Mononuclear cell (primary cell): ENCODE results near the gene C2orf76. TPM values are rescaled to one million over a fixed set of nuclear protein-coding genes. Genes with fewer than 3 reads are reported as not detected.

Source experiments
- H3K27me3 ChIP-seq: 2 replicates; pipeline ENCODE4 v1.6.0; 2011; ENCODE audit warnings: low read length, control low read depth; ENCODE audit not compliant: insufficient read depth
- H3K4me1 ChIP-seq: 2 replicates; pipeline ENCODE4 v1.5.1; 2011; ENCODE audit warnings: mild to moderate bottlenecking, low read length, control low read depth; ENCODE audit not compliant: insufficient read depth
- H3K4me3 ChIP-seq: 2 replicates; pipeline ENCODE4 v1.5.1; 2011; ENCODE audit warnings: mild to moderate bottlenecking, low read length, moderate library complexity
- H3K9me3 ChIP-seq: 2 replicates; pipeline ENCODE4 v1.5.1; 2011; ENCODE audit warnings: low read depth, mild to moderate bottlenecking, control low read depth, low read length
- total RNA-seq: library from RNA; depleted of rRNA; stranded (reverse); fragments of >200 nt; gene quantifications from one replicate; pipeline ENCODE4 v1.2.3, GENCODE V29; 2012

The C2orf76 gene
- total RNA-seq, 1 donor, result 4.8 TPM

DNA sequence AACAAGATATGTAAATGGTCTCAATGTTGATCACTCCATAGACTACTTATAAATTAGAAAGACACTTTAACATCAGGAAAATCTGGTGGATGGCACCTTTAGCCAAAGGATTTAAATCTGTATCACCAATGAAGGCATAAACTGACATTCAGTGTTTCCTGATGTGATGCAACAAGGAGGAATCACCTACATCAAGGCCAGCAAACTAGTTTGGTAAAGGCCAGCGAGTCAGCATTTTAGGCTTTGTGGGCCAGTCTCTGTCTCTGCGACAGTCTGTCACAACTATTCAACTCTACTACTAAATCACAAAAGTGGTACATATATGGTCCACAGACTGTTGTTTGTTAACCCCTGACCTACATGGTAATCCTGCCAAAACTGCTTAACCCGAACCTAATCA, 33.3 kb downstream of the C2orf76 start:
- H3K9me3 ChIP-seq, result no peaks in the 10 kb centered on the region

GRCh38 chr2:119332953-119333352, 33.7 kb downstream of the C2orf76 start:
- Histone ChIP-seq H3K27me3 (no peaks in the 10 kb centered on the region), H3K9me3 (no peaks in the 10 kb centered on the region), H3K4me1 (peaks cover 5% of the 10 kb centered on the region), H3K4me3 (no peak overlapping the region)

More for the DNA sequence above, 33.3 kb downstream of the C2orf76 start:
- Histone ChIP-seq H3K4me1 (peaks cover 9% of the 10 kb centered on the region), H3K27me3 (no peaks in the 10 kb centered on the region), H3K4me3 (no peak overlapping the region)

DNA sequence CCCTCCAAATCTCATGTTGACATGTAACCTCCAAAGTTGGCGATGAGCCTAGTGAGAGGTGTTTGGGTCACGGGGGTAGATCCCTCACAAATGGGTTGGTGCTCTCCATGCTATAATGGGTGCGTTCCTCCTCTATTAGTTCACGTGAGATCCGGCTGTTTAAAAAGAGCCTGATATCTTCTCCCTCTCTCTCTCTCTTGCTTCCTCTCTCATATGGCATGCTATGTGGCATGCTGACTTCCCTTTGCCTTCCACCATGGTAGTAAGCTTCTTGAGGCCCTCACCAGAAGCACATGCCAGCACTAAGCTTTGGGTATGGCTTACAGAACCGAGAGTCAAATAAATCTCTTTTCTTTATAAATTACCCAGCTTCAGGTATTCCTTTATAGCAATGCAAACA, 39.2 kb downstream of the C2orf76 start:
- no peaks in the 10 kb centered on the region for H3K9me3 ChIP-seq
- no peaks in the 10 kb centered on the region for H3K27me3 ChIP-seq
- peaks cover 3% of the 10 kb centered on the region for H3K4me1 ChIP-seq
- no peak overlapping the region for H3K4me3 ChIP-seq

DNA sequence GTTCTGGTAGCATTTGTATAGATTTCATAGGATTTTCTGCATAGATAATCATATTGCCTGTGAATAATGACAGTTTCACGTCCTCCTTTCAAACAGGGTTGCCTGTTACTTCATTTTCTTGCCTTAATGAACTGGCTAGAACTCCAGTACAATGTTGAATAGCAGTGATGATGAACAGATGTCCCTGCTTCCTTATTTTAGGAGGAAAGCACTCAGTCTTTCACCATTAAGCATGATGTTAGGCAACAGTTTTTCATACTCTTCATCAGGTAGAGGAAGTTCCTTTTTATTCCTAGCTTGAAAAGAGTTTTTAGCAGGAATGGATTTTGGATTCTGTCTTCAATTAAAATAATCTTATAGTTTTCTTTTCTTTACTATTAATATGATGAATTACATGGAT, 39.7 kb downstream of the C2orf76 start:
- Histone ChIP-seq H3K27me3 (no peaks in the 10 kb centered on the region), H3K9me3 (no peaks in the 10 kb centered on the region), H3K4me3 (no peak overlapping the region), H3K4me1 (peaks cover 3% of the 10 kb centered on the region)

- peaks cover 3% of the 10 kb centered on the region for H3K4me1 ChIP-seq
Observed at GRCh38 chr2:119324685-119325270, 41.9 kb downstream of the C2orf76 start.

DNA sequence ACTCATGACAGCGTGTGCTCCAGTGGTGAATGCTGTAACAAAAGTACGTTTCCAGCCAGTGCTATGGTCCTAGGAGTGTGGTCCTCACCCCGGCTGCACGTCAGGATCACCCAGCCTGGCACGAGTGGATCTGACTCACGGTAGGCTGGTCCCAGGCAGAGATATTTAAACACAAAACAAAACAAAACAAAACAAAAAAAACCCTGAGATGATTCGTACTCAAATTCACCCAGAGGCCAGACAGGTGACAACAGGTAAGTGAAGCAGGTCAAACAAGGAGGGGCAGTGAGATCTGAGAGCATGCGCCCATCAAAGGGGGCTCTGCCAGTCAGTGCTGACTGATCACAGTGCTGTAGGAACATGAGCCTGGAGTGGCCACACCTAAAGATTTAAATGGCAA, 43.2 kb downstream of the C2orf76 start:
- H3K4me1 ChIP-seq, result peaks cover 3% of the 10 kb centered on the region
- no peaks in the 10 kb centered on the region for H3K9me3 ChIP-seq
- H3K27me3 ChIP-seq, result no peaks in the 10 kb centered on the region
- H3K4me3 ChIP-seq, result no peak overlapping the region

More at GRCh38 chr2:119324685-119325270, 41.9 kb downstream of the C2orf76 start:
- no peaks in the 10 kb centered on the region for H3K27me3 ChIP-seq
- H3K9me3 ChIP-seq, result no peaks in the 10 kb centered on the region
- no peak overlapping the region for H3K4me3 ChIP-seq

DNA sequence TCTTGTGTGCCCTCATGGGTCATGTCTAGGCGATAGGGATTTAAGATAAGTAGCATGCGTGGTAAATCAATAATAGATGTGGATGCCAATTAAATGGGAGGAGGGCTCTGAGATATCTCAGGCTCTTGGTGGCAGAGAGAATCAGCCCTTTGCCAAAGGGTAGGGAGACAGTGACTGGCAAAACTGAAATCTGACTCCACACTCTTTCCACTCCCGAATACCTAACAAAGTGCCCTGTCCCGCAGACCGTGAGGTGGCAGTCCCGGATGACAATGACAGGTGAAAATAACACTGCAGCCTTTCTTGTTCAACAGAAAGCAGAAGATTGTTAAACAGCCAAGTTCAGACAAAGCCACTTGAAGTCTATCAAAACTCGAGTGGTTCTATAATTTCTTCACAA, 47.0 kb downstream of the C2orf76 start:
- Histone ChIP-seq H3K27me3 (no peaks in the 10 kb centered on the region), H3K4me3 (no peak overlapping the region), H3K9me3 (no peaks in the 10 kb centered on the region), H3K4me1 (no peaks in the 10 kb centered on the region)

- H3K9me3 ChIP-seq, result no peaks in the 10 kb centered on the region
- no peak overlapping the region for H3K4me3 ChIP-seq
- no peaks in the 10 kb centered on the region for H3K27me3 ChIP-seq
- H3K4me1 ChIP-seq, result no peaks in the 10 kb centered on the region
Observed at GRCh38 chr2:119317554-119317953, 49.1 kb downstream of the C2orf76 start.

DNA sequence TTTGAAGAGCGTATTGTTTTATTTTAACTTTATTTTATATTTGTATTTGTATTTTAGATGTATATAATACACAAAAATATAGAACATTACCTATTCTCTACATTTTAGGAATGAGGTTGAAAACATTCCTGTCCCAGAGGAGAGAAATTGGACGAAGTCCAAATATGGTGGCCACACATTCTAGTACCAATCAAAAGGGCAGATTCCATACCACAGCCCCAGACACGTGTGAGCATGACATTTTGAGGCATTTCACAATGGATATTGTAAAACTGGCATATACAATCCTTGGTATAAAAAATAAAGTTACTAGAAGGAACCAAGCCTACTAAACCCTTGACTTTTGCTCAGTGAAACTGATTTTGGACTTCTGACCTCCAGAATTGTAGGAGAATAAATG, 50.6 kb downstream of the C2orf76 start:
- Histone ChIP-seq H3K27me3 (no peaks in the 10 kb centered on the region), H3K4me3 (no peak overlapping the region), H3K4me1 (no peaks in the 10 kb centered on the region), H3K9me3 (no peaks in the 10 kb centered on the region)

DNA sequence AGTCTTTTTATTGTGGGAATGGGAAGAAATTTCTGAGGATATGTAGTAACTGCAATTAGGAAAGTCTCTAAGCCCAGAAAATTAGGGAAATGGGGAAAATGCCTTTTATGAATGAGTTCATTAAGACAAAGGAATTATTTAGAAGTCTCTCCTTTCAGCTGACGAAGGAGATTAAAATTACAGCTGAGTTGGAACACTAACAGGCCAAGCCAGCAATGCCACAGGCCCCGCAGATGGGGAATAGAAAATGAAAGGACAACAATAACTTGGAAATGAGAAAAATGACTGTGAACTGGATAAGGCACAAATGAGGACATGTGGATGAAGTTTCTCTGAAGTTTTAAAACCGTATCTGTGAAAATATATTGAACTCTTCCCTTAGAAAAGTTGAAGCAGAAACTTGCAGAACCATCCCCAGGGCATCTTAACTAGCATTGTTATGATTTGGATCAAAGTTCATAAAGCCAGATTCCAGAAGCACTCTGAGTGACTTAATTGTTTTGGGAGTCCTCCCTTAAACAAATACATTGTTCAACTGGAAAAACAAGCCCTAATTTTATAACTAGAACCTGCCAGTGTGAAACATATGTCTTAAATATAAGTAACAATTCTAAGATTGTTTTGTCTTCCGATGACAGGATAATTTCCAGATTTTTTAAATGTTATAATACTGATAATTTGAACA, 51.3 kb downstream of the C2orf76 start:
- Histone ChIP-seq H3K9me3 (no peaks in the 10 kb centered on the region), H3K4me3 (no peak overlapping the region), H3K4me1 (no peaks in the 10 kb centered on the region), H3K27me3 (no peaks in the 10 kb centered on the region)

- no peak overlapping the region for H3K4me3 ChIP-seq
- H3K9me3 ChIP-seq, result no peaks in the 10 kb centered on the region
- H3K27me3 ChIP-seq, result no peaks in the 10 kb centered on the region
- no peaks in the 10 kb centered on the region for H3K4me1 ChIP-seq
Observed at GRCh38 chr2:119311831-119312230, 54.8 kb downstream of the C2orf76 start.

DNA sequence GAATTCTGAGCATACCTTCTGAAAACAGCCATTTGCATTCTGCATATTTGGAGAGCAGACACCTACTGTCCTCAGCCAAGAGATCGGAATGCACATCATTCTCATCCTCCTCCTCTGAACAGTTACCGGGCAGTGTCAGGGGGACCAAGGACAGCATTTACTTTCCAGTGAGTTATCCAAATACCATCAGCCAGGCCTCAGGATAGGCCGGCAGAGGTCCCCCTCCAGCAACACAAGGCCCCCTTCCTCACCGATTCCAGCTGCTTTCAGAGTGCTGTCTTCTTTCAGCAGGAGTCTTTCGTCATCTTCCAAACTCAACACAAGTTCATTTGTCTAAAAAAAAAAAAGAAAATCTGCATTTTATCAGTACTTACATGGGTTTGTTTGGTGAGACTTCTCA, 55.3 kb downstream of the C2orf76 start:
- no peaks in the 10 kb centered on the region for H3K27me3 ChIP-seq
- H3K9me3 ChIP-seq, result no peaks in the 10 kb centered on the region
- H3K4me3 ChIP-seq, result no peak overlapping the region
- H3K4me1 ChIP-seq, result no peaks in the 10 kb centered on the region

DNA sequence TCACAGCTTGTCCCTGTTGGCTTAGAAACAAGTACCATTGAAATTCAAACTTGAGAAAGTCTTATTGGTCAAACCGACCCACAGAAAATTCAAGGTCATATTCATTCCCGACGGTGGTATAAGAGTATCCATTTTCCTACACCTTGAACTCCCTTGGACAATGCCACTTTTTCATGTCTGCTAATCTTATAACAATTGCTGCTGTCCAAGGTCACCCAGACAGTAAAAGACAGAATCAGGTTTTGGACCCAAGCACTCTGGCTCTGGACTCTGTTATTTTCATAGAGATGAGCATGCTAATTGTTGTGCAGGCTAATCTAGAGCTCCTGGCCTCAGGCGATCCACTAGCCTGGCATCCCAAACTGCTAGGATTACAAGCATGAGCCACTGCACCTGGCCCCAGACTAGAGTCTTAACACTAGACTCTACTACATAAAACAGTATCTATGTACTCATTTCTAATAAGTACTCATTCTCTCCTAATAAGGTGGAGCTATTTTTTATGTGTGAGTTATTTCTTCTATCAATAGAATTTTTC, 57.8 kb downstream of the C2orf76 start:
- Histone ChIP-seq H3K27me3 (no peaks in the 10 kb centered on the region), H3K9me3 (no peaks in the 10 kb centered on the region), H3K4me3 (no peak overlapping the region), H3K4me1 (no peaks in the 10 kb centered on the region)

GRCh38 chr2:119307419-119308140, 59.1 kb downstream of the C2orf76 start:
- Histone ChIP-seq H3K4me1 (no peaks in the 10 kb centered on the region), H3K4me3 (no peak overlapping the region), H3K9me3 (no peaks in the 10 kb centered on the region), H3K27me3 (no peaks in the 10 kb centered on the region)

DNA sequence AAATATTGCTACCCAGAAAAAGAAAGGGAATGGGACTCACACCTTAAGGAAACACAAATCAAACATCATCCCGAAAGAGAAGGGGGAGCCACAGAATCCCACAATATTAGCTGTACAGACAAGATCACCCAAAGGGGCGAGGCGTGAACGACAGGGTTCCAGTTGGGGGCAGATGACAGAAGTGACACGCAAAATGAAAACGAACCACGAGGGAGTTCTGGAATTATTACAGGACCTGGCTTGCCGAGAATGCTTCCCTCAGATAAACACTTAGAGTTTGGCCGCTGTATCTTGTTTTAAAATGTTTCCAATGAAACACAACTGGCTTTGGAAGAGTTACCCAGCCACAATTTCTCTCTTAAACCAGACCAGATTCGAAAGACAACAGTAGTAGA, 60.4 kb downstream of the C2orf76 start:
- Histone ChIP-seq H3K9me3 (no peaks in the 10 kb centered on the region), H3K4me1 (no peaks in the 10 kb centered on the region), H3K27me3 (no peaks in the 10 kb centered on the region), H3K4me3 (no peak overlapping the region)
